Mesodermal cell (in vitro differentiated cells): ENCODE data around the gene SCN2B.
"Not testable (repeated sequence)": the region's sequence is repeated elsewhere in the genome, so short reads cannot be mapped to it uniquely, and the experiment has no call there.

Experiments used
- H3K27ac ChIP-seq: 2 replicates; pipeline ENCODE4 v1.7.0; 2013; ENCODE audit warnings: mild to moderate bottlenecking, low read depth, low read length, moderate library complexity; ENCODE audit not compliant: severe bottlenecking
- H3K36me3 ChIP-seq: 2 replicates; pipeline ENCODE4 v1.7.1; 2013; ENCODE audit warnings: mild to moderate bottlenecking, low read length, moderate library complexity; ENCODE audit not compliant: control insufficient read depth, insufficient read depth
- H3K4me1 ChIP-seq: one replicate; pipeline ENCODE4 v1.7.1; 2013; ENCODE audit warnings: mild to moderate bottlenecking, low read length; ENCODE audit not compliant: insufficient read depth, control insufficient read depth, poor library complexity, severe bottlenecking
- H3K4me3 ChIP-seq: 2 replicates; pipeline ENCODE4 v1.7.0; 2013; ENCODE audit warnings: low read length, control low read depth, mild to moderate bottlenecking; ENCODE audit not compliant: insufficient read depth, poor library complexity, severe bottlenecking; ENCODE audit errors: extremely low read depth
- H3K9me3 ChIP-seq: 2 replicates; pipeline ENCODE4 v1.7.1; 2013; ENCODE audit warnings: mild to moderate bottlenecking, low read length, moderate library complexity; ENCODE audit not compliant: control insufficient read depth
- WGBS, 2 experiments: methylation state at CpG; one replicate each; pipeline ENCODE4 v1.1.5; 2013; ENCODE audit warnings: missing lambda C conversion rate in 2 of 2; ENCODE audit not compliant: insufficient coverage in 2 of 2; 5-methylcytosine and 5-hydroxymethylcytosine counted together

SCN2B gene

DNA sequence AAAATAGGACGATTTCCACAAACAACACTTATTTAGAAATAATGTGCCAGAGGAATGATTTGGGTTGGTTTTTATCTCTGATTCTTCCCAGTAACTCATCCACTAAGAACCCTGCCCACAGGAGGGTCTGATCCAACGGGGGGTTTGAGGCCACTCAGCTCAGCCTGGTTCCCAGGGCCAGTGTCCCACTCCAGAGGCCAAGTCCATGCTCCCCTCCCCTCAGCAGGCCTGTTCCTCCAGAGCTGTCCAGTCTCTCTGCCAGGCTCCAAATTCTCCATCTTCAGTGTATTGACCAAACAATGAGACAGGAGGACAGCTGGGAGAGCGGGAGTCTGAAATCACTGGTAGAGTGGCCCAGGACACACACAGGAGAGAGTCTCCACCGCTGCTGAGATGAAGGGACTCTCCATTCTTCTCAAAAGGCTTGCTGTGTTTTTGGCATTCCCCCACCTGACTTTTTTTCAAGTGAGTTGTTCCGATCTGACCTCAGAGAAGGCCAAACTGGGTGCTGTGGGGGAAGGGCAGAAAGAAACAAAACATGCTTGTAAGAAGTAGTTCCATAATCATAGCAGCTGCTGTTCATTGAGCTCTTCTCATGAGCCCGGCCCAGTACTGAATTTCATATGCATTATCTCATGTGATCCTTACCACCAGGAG is 17.6 kb upstream of the SCN2B start:
- Histone ChIP-seq H3K27ac (no peak overlapping the region), H3K36me3 (no peaks in the 10 kb centered on the region), H3K4me1 (no peaks in the 10 kb centered on the region), H3K4me3 (no peak overlapping the region), H3K9me3 (no peaks in the 10 kb centered on the region)
- 75 to 87% methylated on average over 2 to 3 of the region's 6 CpGs for WGBS, 2 experiments

DNA sequence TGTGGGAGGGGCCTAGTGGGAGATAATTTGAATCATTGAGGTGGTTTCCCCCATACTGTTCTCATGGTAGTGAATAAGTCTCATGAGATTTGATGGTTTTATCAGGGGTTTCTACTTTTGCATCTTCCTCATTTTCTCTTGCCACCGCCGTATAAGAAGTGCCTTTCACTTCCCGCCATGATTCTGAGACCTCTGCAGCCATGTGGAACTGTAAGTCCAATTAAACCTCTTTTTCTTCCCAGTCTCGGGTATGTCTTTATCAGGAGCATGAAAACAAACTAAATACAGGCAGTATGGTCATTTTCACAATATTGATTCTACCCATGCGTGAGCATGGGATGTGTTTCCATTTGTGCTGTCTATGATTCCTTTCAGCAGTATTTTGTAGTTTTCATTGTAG is 16.4 kb upstream of the SCN2B start:
- not testable (repeated sequence) for H3K36me3 ChIP-seq, H3K4me3 ChIP-seq, H3K9me3 ChIP-seq, H3K4me1 ChIP-seq, H3K27ac ChIP-seq
- 88 to 100% methylated on average over 3 to 4 of the region's 5 CpGs for WGBS, 2 experiments

DNA sequence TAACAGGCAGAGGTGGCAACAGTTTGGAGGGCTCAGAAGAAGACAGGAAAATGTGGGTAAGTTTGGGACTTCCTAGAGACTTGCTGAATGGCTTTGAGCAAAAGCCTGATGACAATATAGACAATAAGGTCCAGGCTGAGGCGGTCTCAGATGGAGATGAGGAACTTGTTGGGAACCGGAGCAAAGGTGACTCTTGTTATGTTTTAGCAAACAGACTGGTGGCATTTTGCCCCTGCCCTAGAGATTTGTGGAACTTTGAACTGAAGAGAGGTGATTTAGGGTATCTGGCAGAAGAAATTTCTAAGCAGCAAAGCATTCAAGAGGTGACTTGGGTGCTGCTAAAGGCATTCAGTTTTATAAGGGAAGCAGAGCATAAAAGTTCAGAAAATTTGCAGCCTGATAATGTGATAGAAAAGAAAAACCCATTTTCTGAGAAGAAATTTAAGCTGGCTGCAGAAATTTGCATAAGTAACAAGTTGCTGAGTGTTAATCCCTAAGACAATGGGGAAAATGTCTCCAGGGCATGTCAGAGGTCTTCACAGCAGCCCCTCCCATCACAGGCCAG is 14.6 kb upstream of the SCN2B start:
- H3K36me3 ChIP-seq, H3K9me3 ChIP-seq, H3K27ac ChIP-seq, H3K4me1 ChIP-seq, H3K4me3 ChIP-seq: not testable (repeated sequence)
- 100% methylated on average over 2 of the region's 2 CpGs for WGBS, 2 experiments

DNA sequence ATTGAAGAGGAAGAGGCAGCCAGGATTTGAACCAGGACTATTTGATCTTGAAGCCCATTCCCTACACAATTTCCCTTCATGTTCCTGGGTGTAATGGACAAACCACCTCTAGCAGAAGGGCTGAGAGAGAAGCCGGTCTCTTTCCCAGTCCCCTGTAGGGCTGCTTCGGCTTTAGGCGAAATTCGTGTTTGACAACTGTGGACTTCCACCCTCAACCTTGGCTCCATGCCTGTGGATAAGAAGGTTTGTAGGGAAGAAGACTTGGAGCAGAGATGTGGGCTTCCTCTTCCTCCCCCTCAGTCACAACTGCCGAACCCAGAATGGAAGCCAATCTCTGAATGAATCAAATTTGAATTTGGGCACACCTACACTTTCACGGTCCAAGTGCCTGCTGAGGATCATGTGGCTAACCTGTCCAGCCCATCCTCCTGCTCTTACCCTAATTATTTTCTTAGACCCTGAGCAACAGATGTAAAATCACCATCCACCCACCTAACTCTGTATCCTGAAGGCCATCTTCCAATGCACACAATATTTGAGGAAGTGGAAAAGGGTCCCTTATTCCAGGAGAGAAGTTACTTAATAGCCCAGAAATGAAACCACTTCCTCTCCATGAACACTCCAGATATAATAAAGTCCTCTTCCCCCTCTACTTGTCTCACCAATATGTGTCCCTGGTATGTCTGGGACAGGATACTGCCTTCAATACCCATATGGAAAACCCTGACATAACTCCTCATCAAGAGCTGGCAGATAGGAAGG is 10.1 kb upstream of the SCN2B start:
- WGBS, 2 experiments: 95 to 96% methylated on average over 2 to 3 of the region's 6 CpGs
- Histone ChIP-seq H3K4me1 (no peaks in the 10 kb centered on the region), H3K36me3 (no peaks in the 10 kb centered on the region), H3K9me3 (no peaks in the 10 kb centered on the region), H3K4me3 (no peak overlapping the region), H3K27ac (no peak overlapping the region)

DNA sequence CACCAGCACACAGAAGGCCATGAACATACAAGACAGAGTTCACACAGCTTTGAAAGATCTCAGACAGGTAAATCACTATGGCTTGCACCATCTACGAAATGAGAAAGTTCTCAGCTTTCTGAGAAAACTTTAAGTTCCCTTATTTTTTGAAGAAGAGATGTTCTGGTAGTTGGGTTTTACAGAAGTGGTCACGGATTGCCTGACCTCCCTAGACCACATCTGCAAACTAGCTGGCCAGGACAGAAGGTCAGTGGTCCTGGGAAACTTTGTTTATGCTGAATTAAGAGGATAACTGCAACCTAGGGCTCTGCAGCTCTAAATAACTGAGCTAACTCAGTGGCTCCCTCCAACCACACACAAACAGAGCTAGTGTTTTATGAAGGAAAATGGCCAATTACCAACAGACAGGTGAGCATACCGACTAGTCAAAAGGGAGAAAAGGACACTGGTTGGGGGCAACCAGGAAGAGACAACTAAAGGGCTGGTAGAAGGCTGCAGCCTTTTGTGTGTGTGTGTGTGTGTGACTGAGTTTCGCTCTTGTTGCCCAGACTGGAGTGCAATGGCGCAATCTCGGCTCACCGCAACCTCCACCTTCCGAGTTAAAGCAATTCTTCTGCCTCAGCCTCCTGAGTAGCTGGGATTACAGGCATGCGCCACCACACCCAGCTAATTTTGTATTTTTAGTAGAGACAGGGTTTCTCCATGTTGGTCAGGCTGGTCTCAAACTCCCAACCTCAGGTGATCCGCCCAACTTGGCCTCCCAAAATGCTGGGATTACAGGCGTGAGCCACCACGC is 8.5 kb upstream of the SCN2B start:
- Histone ChIP-seq H3K9me3 (no peaks in the 10 kb centered on the region), H3K4me3 (no peak overlapping the region), H3K4me1 (peaks cover 6% of the 10 kb centered on the region), H3K27ac (no peak overlapping the region), H3K36me3 (no peaks in the 10 kb centered on the region)
- WGBS, 2 experiments: 97% methylated on average over 5 to 9 of the region's 12 CpGs

DNA sequence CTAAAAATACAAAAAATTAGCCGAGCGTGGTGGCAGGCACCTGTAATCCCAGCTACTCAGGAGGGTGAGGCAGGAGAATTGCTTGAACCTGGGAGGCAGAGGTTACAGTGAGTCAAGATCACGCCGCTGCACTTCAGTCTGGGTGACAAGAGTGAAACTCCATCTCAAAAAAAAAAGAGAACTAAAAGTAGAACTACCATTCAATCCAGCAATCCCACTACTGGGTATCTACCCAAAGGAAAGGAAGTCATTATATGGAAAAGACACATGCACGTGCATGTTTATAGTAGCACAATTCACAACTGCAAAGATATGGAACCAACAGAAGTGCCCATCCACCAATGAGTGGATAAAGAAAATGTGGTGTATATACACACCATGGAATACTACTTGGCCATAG is 7.3 kb upstream of the SCN2B start:
- H3K27ac ChIP-seq, H3K4me3 ChIP-seq, H3K9me3 ChIP-seq, H3K36me3 ChIP-seq, H3K4me1 ChIP-seq: not testable (repeated sequence)
- WGBS, 2 experiments: 93% methylated on average over 2 of the region's 5 CpGs; no CpG with 5 or more reads in 1 of the 2 experiments

DNA sequence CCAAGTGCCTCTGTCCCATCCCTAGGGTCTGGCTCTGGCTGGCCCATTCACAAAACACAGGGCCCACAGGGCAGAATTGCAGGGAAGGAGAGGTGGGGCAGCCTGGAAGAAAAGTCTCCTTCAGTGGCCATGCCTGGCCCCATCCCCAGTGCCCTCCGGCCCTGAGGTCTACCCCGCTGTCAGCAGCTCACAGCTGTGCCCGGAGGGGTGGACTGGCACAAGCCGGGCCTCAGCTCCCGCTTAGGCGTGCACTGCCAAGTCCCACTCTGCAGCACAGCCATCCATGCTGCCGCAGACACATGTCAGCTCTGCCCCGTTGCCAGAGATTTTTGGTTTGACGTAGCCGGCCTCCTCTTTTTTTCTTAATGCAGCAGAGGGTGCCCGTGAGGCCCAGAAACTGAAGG is 3.9 kb upstream of the SCN2B start:
- WGBS, 2 experiments: 10 to 14% methylated on average over 11 of the region's 11 CpGs
- no peak overlapping the region for H3K4me3 ChIP-seq
- no peak overlapping the region for H3K27ac ChIP-seq
- no peaks in the 10 kb centered on the region for H3K36me3 ChIP-seq
- peaks cover 16% of the 10 kb centered on the region for H3K4me1 ChIP-seq
- H3K9me3 ChIP-seq: no peaks in the 10 kb centered on the region

DNA sequence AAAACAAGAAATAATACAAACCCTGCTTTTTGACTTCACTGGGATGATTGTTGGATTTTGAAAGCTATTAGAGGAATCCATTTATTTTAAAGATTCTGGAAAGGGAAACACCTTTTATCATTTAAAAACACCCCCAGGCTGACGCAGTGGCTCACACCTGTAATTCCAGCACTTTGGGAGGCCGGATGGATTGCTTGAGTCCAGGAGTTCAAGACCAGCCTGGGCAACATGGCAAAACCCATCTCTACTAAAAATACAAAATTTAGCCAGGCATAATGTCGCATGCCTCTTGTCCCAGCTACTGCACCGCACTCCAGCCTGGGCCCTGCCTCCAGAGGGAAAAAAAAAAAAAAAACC is 317 bp upstream of the SCN2B start:
- H3K4me1 ChIP-seq: peaks cover 24% of the 10 kb centered on the region
- no peak overlapping the region for H3K27ac ChIP-seq
- 73 to 74% methylated on average over 2 to 3 of the region's 4 CpGs for WGBS, 2 experiments
- no peak overlapping the region for H3K4me3 ChIP-seq
- H3K36me3 ChIP-seq: no peaks in the 10 kb centered on the region
- H3K9me3 ChIP-seq: no peaks in the 10 kb centered on the region

DNA sequence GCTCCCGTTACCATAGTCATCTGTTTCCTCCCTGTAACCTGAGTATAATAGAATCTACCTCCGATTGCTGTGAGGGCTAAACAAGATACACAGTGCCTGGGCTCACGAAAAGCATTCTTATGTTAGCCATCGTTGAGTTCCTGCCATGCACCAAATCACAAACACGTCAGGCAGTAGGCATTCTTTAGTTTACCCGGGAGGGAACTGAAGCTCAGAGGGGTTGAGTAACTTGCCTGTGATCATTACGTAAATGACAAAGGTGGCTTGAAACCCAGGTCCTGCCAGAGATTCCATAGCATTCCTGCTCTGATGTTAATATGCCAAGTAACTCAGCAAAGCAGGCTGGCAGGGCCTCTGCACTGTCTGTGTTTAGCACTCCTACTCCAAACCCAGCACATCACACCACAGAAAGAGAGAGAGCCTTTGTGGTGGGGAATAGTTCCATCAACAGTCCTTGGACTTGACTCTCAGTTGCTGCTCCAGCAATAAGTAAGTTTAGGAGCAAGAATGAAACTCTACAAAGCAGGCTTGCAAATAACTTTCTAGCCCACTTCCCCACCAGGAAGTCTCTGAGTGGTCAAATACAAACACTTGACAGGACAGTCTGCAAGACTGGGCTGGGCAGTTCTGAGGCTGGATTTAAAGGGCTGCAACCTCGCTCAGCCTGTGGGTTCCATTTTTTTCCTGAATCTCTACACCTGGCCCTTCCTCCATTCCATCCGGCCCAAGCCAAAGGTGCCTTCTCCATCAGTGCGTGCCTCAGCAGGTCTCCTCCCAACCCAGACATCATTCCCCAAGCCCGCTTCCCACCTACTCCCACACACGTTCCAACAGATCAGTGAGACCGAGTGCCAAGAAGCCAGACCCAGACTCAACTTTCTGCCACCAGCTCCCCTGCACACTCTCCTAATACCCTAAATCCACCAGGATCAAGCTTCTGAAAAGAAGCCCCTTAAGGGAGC is 1.1 kb downstream of the SCN2B start:
- no peak overlapping the region for H3K4me3 ChIP-seq
- WGBS, 2 experiments: 36 to 44% methylated on average over 10 to 13 of the region's 13 CpGs

DNA sequence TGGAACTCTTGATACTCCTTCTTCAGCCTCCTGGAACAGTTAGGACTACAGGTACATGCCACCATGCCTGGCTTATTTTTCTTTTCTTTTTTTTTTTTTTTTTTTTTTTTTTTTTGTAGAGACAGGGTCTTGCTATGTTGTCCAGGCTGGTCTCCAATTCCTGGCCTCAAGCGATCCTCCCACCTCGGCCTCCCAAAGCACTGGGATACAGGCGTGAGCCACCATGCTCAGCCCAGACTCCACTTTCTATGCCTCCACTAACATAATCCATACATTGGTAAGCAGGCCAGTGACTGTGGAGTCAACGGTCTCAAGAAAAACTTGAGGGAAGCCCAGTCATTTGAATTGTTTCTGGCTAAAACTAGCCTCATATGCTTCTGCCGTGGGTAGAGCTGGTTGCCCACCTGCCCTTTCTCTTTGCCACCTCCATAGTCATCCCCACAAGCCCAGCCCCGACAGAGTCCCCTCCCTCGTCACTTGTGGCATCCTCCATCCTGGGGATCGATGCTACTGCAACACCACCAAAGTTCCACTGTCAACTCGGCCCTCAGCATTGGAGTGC is 2.4 kb downstream of the SCN2B start:
- Histone ChIP-seq H3K4me3 (no peak overlapping the region), H3K36me3 (no peaks in the 10 kb centered on the region), H3K27ac (no peak overlapping the region), H3K9me3 (no peaks in the 10 kb centered on the region), H3K4me1 (peaks cover 18% of the 10 kb centered on the region)
- 86 to 89% methylated on average over 6 to 7 of the region's 9 CpGs for WGBS, 2 experiments

More for the DNA sequence above, 1.1 kb downstream of the SCN2B start:
- Histone ChIP-seq H3K27ac (no peak overlapping the region), H3K9me3 (no peaks in the 10 kb centered on the region), H3K36me3 (no peaks in the 10 kb centered on the region), H3K4me1 (peaks cover 21% of the 10 kb centered on the region)
